Loucy (cell line): ENCODE results near the gene CNOT3.

Experiments used
- CTCF ChIP-seq: fragments of 200-600 bp; sonication (generic); conservative IDR thresholded peaks from 2 replicates; pipeline ENCODE4 v1.5.1; 2014; ENCODE audit warnings: mild to moderate bottlenecking, antibody characterized with exemption, low read length
- EZH2phosphoT487 ChIP-seq: fragments of 200-600 bp; IDR thresholded peaks from 2 replicates; pipeline ENCODE4 v1.6.1; 2018; ENCODE audit warnings: antibody characterized with exemption, mild to moderate bottlenecking, moderate library complexity, borderline replicate concordance

- TF ChIP-seq CTCF, result no peak
- no peak for TF ChIP-seq EZH2phosphoT487
Observed at GRCh38 chr19:54108496-54108895, 29.1 kb upstream of the CNOT3 start.
